ENCODE data around the gene SORCS2. TPM values are rescaled to one million over a fixed set of nuclear protein-coding genes. Genes with fewer than 3 reads are reported as not detected.

Gene SORCS2
- total RNA-seq, 1 experiment from 2014 or later, result 0.06 TPM

DNA sequence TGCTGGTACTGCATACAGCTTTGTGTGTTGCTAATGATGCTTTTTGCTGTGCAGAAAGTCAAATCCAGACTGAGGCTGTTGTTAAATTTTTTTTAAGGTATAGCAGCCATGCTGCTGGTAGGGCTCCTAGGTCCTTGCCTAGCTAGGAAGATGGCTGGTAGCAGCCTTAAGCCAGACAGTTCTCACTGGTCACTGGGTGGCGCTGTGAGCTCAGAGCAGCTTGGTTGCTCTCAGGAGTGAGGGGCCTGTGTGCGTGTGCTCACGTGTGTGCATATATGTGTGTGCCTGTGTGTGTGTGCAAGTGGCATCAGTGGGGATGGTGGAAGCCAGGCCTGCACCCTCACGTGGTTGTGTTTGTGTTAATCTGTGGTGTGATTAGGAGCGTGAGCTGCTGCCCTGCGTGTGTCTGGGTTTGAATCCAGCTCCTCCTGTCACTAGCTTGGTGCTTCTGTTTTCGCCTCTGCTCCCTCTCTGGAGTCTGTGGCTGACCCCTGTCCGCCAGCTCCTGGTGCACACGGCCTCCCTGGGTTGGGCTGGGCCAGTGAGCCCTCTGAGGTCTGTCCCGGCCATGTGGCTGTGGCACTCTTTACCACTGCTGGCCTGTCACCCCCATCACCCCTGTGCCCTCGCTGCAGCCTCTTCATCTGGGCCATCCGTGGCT, 46.1 kb downstream of the SORCS2 start:
- Histone ChIP-seq H3K27ac (ENCODE audit: low read depth, low read length, poor library complexity, severe bottlenecking) (no peak overlapping the region), H3K9me3 (ENCODE audit: low read depth, low read length, poor library complexity, severe bottlenecking) (no peaks in the 10 kb centered on the region), H3K27me3 (replicated peaks; ENCODE audit: insufficient read depth, low read depth, low read length, poor library complexity) (no peaks in the 10 kb centered on the region), H3K4me1 (ENCODE audit: insufficient read depth, low read length, poor library complexity, severe bottlenecking) (no peaks in the 10 kb centered on the region), H3K4me3 (ENCODE audit: low read depth, low read length, poor library complexity, severe bottlenecking) (no peak overlapping the region), H3K36me3 (ENCODE audit: insufficient read depth, low read length, poor library complexity, severe bottlenecking) (no peaks in the 10 kb centered on the region)
- CTCF ChIA-PET, result interaction anchor here (0.5 to 0.9 kb wide), 2 partner anchors 61 to 97 kb away, joined by 4 to 16 read pairs; no protein-coding TSS in a partner anchor
- TF ChIP-seq CTCF (conservative IDR thresholded peaks at IDR 0.05; ENCODE audit: low read depth, low read length) (peak; percentile 27; the same call in 1 of the 2 replicates), EZH2 (IDR thresholded peaks at IDR 0.05; ENCODE audit: borderline replicate concordance, low read depth, low read length, poor library complexity, severe bottlenecking) (no peak)
- POLR2A ChIA-PET (ENCODE audit: low non-redundant PET), result no interaction called here
- DNase-seq (ENCODE audit: low spot score), result peak; percentile 10
- intact Hi-C loops (cut with micrococcal nuclease; ENCODE audit: unreplicated experiment), result no loop called here
- no TSS peak for BruUV-seq (replicated peaks)

GRCh38 chr4:7239101-7239820, 46.9 kb downstream of the SORCS2 start:
- DNase-seq (ENCODE audit: low spot score), result no peak
- H3K9me3 ChIP-seq (ENCODE audit: low read depth, low read length, poor library complexity, severe bottlenecking), result no peaks in the 10 kb centered on the region
- BruUV-seq (replicated peaks), result no TSS peak
- intact Hi-C loops (cut with micrococcal nuclease; ENCODE audit: unreplicated experiment), result no loop called here
- POLR2A ChIA-PET (ENCODE audit: low non-redundant PET), result no interaction called here
- H3K27ac ChIP-seq (ENCODE audit: low read depth, low read length, poor library complexity, severe bottlenecking), result no peak overlapping the region
- CTCF ChIA-PET, result interaction anchor here (0.9 kb wide), 1 partner anchor 96 kb away, joined by 4 read pairs; no protein-coding TSS in a partner anchor
- H3K4me3 ChIP-seq (ENCODE audit: low read depth, low read length, poor library complexity, severe bottlenecking), result no peak overlapping the region
- H3K4me1 ChIP-seq (ENCODE audit: insufficient read depth, low read length, poor library complexity, severe bottlenecking), result no peaks in the 10 kb centered on the region
- H3K36me3 ChIP-seq (ENCODE audit: insufficient read depth, low read length, poor library complexity, severe bottlenecking), result no peaks in the 10 kb centered on the region
- TF ChIP-seq EZH2 (IDR thresholded peaks at IDR 0.05; ENCODE audit: borderline replicate concordance, low read depth, low read length, poor library complexity, severe bottlenecking) (no peak), CTCF (conservative IDR thresholded peaks at IDR 0.05; ENCODE audit: low read depth, low read length) (no peak)
- H3K27me3 ChIP-seq (replicated peaks; ENCODE audit: insufficient read depth, low read depth, low read length, poor library complexity), result no peaks in the 10 kb centered on the region

DNA sequence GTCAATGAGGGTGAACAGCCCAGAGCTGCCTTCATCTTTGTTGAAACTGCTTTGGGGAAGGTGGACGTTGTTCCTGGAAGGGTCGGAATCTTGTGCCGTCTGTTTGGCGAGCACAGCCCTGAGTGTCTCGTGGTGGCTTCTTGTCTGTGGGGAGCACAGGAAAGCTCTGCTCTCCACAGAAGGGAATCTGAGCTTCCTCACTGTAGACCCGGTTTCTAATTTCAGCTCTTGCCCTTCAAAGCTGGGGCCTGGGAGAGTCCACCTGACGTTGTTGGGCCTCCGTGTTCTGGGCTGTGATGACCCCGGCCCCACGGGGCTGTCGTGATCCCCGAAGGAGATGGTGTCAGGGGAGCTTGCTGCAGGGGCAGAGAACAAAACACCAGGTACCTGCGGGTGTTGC, 47.5 kb downstream of the SORCS2 start:
- Histone ChIP-seq H3K27me3 (replicated peaks; ENCODE audit: insufficient read depth, low read depth, low read length, poor library complexity) (no peaks in the 10 kb centered on the region), H3K36me3 (ENCODE audit: insufficient read depth, low read length, poor library complexity, severe bottlenecking) (no peaks in the 10 kb centered on the region), H3K27ac (ENCODE audit: low read depth, low read length, poor library complexity, severe bottlenecking) (no peak overlapping the region), H3K9me3 (ENCODE audit: low read depth, low read length, poor library complexity, severe bottlenecking) (no peaks in the 10 kb centered on the region), H3K4me1 (ENCODE audit: insufficient read depth, low read length, poor library complexity, severe bottlenecking) (no peaks in the 10 kb centered on the region), H3K4me3 (ENCODE audit: low read depth, low read length, poor library complexity, severe bottlenecking) (no peak overlapping the region)
- no TSS peak for BruUV-seq (replicated peaks)
- TF ChIP-seq CTCF (conservative IDR thresholded peaks at IDR 0.05; ENCODE audit: low read depth, low read length) (no peak), EZH2 (IDR thresholded peaks at IDR 0.05; ENCODE audit: borderline replicate concordance, low read depth, low read length, poor library complexity, severe bottlenecking) (no peak)
- ChIA-PET CTCF (no interaction called here), POLR2A (ENCODE audit: low non-redundant PET) (no interaction called here)
- intact Hi-C loops (cut with micrococcal nuclease; ENCODE audit: unreplicated experiment), result no loop called here
- no peak for DNase-seq (ENCODE audit: low spot score)

All from A673 (cell line).